ENCODE data around the gene ERF. TPM values are rescaled to one million over a fixed set of nuclear protein-coding genes. Genes with fewer than 3 reads are reported as not detected.

ERF gene
- total and polyA plus RNA-seq, 2 experiments from 2014 or later = 24.4 to 47.1 TPM

DNA sequence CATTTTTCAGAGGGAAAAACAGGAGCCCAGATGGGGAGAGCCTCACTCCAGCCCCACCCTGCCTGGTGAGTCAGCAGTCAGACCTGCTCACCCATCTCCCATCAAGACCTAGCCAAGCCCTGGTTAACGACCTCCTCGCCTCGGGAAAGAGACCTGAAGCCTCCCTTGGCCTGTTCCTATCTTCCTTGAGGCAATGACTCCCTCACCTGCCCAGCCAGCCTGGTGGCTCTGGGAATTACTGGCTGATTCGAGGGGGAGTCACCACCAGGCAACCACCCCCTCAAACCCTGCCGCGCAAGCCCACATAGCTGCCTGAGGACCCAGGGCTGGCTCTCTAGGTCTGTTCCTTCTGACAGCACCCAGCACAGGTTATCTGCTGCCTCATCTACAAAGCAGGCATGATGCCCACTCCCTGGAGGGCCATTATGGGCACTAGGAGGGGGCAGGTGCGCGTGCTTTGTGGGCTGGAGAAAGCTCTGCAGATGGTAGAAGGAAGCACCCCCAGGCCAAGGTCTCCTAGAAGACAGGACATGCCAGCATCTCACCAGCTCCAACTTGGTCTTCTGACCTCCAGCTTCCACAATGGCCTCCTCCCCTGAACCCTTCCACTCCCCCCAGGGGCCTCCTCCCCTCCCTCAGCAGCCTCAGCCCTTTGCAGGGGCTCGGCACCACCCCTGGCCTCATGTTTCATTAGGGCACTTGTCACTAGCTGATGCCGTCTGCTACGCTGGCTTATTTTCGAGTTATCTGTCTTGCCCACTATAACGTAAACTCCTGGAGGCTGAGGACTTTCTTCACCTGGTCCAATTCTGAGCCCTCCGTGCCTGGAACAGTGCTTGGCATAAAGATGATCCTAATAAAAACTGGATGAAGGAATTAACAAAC lies 47.8 kb downstream of the ERF start:
- peaks cover 46% of the 10 kb centered on the region for H4K20me1 ChIP-seq (ENCODE audit: insufficient read depth, poor library complexity, severe bottlenecking)
- H3K9me3 ChIP-seq (ENCODE audit: low read depth) = no peaks in the 10 kb centered on the region
- H3K9me2 ChIP-seq (replicated peaks; ENCODE audit: insufficient read depth) = no peaks in the 10 kb centered on the region
- no peak overlapping the region for H2AFZ ChIP-seq
- no peak for DNase-seq (ENCODE audit: low spot score)
- H3K27ac ChIP-seq = no peak overlapping the region
- no peak overlapping the region for H3K4me3 ChIP-seq
- peaks cover 33% of the 10 kb centered on the region for H3K79me2 ChIP-seq
- no peak overlapping the region for H3K4me2 ChIP-seq
- TF ChIP-seq, protein P1, sequence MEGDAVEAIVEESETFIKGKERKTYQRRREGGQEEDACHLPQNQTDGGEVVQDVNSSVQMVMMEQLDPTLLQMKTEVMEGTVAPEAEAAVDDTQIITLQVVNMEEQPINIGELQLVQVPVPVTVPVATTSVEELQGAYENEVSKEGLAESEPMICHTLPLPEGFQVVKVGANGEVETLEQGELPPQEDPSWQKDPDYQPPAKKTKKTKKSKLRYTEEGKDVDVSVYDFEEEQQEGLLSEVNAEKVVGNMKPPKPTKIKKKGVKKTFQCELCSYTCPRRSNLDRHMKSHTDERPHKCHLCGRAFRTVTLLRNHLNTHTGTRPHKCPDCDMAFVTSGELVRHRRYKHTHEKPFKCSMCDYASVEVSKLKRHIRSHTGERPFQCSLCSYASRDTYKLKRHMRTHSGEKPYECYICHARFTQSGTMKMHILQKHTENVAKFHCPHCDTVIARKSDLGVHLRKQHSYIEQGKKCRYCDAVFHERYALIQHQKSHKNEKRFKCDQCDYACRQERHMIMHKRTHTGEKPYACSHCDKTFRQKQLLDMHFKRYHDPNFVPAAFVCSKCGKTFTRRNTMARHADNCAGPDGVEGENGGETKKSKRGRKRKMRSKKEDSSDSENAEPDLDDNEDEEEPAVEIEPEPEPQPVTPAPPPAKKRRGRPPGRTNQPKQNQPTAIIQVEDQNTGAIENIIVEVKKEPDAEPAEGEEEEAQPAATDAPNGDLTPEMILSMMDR (IDR thresholded peaks at IDR 0.05; ENCODE audit: poor library complexity) = no peak
- TF ChIP-seq EZH2phosphoT487 (IDR thresholded peaks at IDR 0.05; ENCODE audit: low read depth, severe bottlenecking, unreplicated experiment) (no peak), EZH2 (IDR thresholded peaks at IDR 0.05; ENCODE audit: borderline replicate concordance) (no peak)
- H3K36me3 ChIP-seq (replicated peaks; ENCODE audit: insufficient read depth, low read depth) = no peaks in the 10 kb centered on the region
- H3K27me3 ChIP-seq = no peaks in the 10 kb centered on the region
- H3K4me1 ChIP-seq (ENCODE audit: insufficient read depth) = no peaks in the 10 kb centered on the region
- 92% methylated on average over 14 of the region's 14 CpGs for WGBS (ENCODE audit: low lambda C conversion rate, missing lambda C conversion rate)

DNA sequence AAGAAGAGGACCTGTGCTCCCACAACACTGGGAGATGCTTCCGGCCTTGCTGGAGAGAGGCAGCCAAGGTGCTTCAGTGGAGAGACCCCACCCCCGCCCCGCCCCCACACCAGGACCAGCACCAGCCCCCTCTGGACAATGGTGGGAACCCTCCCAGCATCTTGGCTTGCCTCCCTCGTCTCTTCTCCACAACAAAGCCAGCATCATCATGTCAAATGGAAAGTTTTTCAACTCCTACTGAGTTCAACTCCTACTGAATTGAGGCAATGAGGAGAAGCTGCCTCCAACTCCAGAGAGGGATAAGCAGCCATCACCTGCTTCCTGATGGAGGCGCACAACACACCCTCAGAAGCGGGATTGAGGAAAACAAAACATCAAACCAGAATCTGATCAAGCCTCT lies 50.3 kb downstream of the ERF start:
- H3K4me2 ChIP-seq = no peak overlapping the region
- no peaks in the 10 kb centered on the region for H3K9me2 ChIP-seq (replicated peaks; ENCODE audit: insufficient read depth)
- H3K4me3 ChIP-seq = no peak overlapping the region
- WGBS (ENCODE audit: low lambda C conversion rate, missing lambda C conversion rate) = 91% methylated on average over 6 of the region's 6 CpGs
- peaks cover 11% of the 10 kb centered on the region for H3K79me2 ChIP-seq
- H3K27ac ChIP-seq = no peak overlapping the region
- H2AFZ ChIP-seq = no peak overlapping the region
- DNase-seq (ENCODE audit: low spot score) = no peak
- peaks cover 40% of the 10 kb centered on the region for H4K20me1 ChIP-seq (ENCODE audit: insufficient read depth, poor library complexity, severe bottlenecking)
- H3K9me3 ChIP-seq (ENCODE audit: low read depth) = no peaks in the 10 kb centered on the region
- TF ChIP-seq, protein P1 (IDR thresholded peaks at IDR 0.05; ENCODE audit: poor library complexity) = no peak
- TF ChIP-seq EZH2 (IDR thresholded peaks at IDR 0.05; ENCODE audit: borderline replicate concordance) (no peak), EZH2phosphoT487 (IDR thresholded peaks at IDR 0.05; ENCODE audit: low read depth, severe bottlenecking, unreplicated experiment) (no peak)
- no peaks in the 10 kb centered on the region for H3K27me3 ChIP-seq
- H3K4me1 ChIP-seq (ENCODE audit: insufficient read depth) = no peaks in the 10 kb centered on the region
- H3K36me3 ChIP-seq (replicated peaks; ENCODE audit: insufficient read depth, low read depth) = no peaks in the 10 kb centered on the region

DNA sequence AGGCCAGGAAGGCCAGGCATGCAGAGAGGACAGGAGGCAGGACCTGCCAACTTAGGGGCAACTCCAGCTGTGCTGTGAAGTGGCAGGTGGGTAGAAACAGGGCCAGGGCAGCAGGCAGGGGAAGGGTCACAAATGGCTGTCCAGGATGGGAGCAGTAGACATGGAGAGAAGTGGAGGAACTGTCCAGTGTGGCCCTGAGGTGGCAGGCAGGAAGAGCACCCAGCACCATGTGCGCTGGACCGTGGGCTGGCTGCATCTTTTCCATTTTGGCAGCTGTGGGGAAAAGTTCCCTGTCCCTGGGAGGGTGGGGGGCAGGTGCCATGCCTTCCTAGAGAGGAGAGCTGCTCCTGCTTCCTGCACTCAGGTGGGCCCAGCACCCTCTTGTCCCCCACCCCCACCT lies 51.2 kb downstream of the ERF start:
- TF ChIP-seq, protein P1 (IDR thresholded peaks at IDR 0.05; ENCODE audit: poor library complexity) = no peak
- TF ChIP-seq EZH2 (IDR thresholded peaks at IDR 0.05; ENCODE audit: borderline replicate concordance) (no peak), EZH2phosphoT487 (IDR thresholded peaks at IDR 0.05; ENCODE audit: low read depth, severe bottlenecking, unreplicated experiment) (no peak)
- Histone ChIP-seq H3K36me3 (replicated peaks; ENCODE audit: insufficient read depth, low read depth) (no peaks in the 10 kb centered on the region), H3K79me2 (peaks cover 8% of the 10 kb centered on the region), H3K4me1 (ENCODE audit: insufficient read depth) (no peaks in the 10 kb centered on the region), H3K27me3 (no peaks in the 10 kb centered on the region), H3K9me2 (replicated peaks; ENCODE audit: insufficient read depth) (no peaks in the 10 kb centered on the region), H3K4me2 (no peak overlapping the region), H4K20me1 (ENCODE audit: insufficient read depth, poor library complexity, severe bottlenecking) (peaks cover 38% of the 10 kb centered on the region), H2AFZ (no peak overlapping the region), H3K9me3 (ENCODE audit: low read depth) (no peaks in the 10 kb centered on the region), H3K27ac (no peak overlapping the region), H3K4me3 (no peak overlapping the region)
- DNase-seq (ENCODE audit: low spot score) = no peak
- WGBS (ENCODE audit: low lambda C conversion rate, missing lambda C conversion rate) = no CpG with 5 or more reads among the region's 2 CpGs
